ENCODE data around the gene PAXX.

DNA sequence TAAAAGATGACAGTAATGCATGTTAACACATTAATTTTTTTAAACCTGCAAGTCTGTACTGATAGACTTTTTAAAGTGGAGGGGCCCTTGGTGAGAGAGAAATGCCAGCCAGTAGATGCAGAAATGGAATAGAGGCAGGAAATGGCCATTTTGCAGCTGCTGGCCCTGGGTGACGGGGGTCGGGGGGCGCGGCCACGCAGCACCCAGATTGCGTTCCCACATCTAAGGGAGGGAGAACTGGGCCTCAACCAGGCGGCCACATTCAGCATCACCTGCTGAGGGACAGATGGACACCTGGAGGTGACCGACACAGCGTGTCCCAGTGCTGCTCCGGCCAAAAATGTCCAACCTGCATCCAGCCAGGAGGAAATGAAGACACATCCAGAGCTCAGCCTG, 10.4 kb downstream of the PAXX start:
- TF ChIP-seq, protein P1, sequence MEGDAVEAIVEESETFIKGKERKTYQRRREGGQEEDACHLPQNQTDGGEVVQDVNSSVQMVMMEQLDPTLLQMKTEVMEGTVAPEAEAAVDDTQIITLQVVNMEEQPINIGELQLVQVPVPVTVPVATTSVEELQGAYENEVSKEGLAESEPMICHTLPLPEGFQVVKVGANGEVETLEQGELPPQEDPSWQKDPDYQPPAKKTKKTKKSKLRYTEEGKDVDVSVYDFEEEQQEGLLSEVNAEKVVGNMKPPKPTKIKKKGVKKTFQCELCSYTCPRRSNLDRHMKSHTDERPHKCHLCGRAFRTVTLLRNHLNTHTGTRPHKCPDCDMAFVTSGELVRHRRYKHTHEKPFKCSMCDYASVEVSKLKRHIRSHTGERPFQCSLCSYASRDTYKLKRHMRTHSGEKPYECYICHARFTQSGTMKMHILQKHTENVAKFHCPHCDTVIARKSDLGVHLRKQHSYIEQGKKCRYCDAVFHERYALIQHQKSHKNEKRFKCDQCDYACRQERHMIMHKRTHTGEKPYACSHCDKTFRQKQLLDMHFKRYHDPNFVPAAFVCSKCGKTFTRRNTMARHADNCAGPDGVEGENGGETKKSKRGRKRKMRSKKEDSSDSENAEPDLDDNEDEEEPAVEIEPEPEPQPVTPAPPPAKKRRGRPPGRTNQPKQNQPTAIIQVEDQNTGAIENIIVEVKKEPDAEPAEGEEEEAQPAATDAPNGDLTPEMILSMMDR (IDR thresholded peaks at IDR 0.05): no peak
- TF ChIP-seq POLR2AphosphoS5 (IDR thresholded peaks at IDR 0.05) (no peak), EP300 (IDR thresholded peaks at IDR 0.05; ENCODE audit: low read depth) (no peak), POLR2A (IDR thresholded peaks at IDR 0.05) (no peak)

All from transverse colon (tissue), 4 donors.